A549 (cell line): ENCODE results near the gene LSM12. TPM values are rescaled to one million over a fixed set of nuclear protein-coding genes. Genes with fewer than 3 reads are reported as not detected.
A peak's percentile ranks its signal among the peaks of the same experiment; 100 is the strongest.

Source experiments
- ATAC-seq, 2 experiments: fragments of 200-7000 bp in 1 of 2; fragments of >200 bp in 1 of 2; cut with Nextera tagmentation in 1 of 2; cut with Tn5 transposase in 1 of 2; 3 replicates each; pipeline versions ENCODE4 v1.8.0 to v1.9.1; 2018 to 2020; ENCODE audit warnings: mild to moderate bottlenecking in 1 of 2, moderate library complexity in 1 of 2
- CTCF ChIA-PET: fragments of 300-600 bp; sonication (Branson Sonifier 250); formaldehyde crosslinking; extraction: SDS; loops from one replicate; lab custom pipeline; 2021; ENCODE audit warnings: antibody characterized with exemption, inconsistent platforms; lab: Yijun Ruan, JAX
- POLR2A ChIA-PET: fragments of 350-600 bp; formaldehyde crosslinking; extraction: SDS; loops from one replicate; lab custom pipeline; 2021; ENCODE audit warnings: antibody characterized with exemption, inconsistent platforms; lab: Yijun Ruan, JAX
- DNase-seq, 2 experiments: peaks; one replicate each; pipeline versions ENCODE4 v3.0.0 to v3.0.0-alpha.2; 2011 to 2016; ENCODE audit warnings: low read depth in 1 of 2, low spot score in 1 of 2
- FAIRE-seq: peaks from 2 replicates; lab custom pipeline; 2011; peaks lifted over from hg19 to GRCh38; lab: Jason Lieb, UNC
- H3K27ac ChIP-seq, 2 experiments: fragments of >200 bp; sonication (Bioruptor Twin); formaldehyde crosslinking; 3 replicates each; pipeline ENCODE4 v1.5.1; 2016 to 2017
- H3K4me1 ChIP-seq: fragments of >200 bp; sonication (Bioruptor Twin); formaldehyde crosslinking; 3 replicates; pipeline ENCODE4 v1.6.1; 2016
- H3K4me2 ChIP-seq: fragments of >200 bp; sonication (Bioruptor Twin); formaldehyde crosslinking; 3 replicates; pipeline ENCODE4 v1.6.1; 2016
- H3K4me3 ChIP-seq: fragments of >200 bp; sonication (Bioruptor Twin); formaldehyde crosslinking; 3 replicates; pipeline ENCODE4 v1.5.1; 2016
- H3K9me3 ChIP-seq: fragments of >200 bp; sonication (Bioruptor Twin); formaldehyde crosslinking; 3 replicates; pipeline ENCODE4 v1.6.1; 2016
- BHLHE40 ChIP-seq: IDR thresholded peaks from 2 replicates; pipeline ENCODE4 v1.6.1; 2012; ENCODE audit warnings: low read depth, low read length, inconsistent platforms
- CBX8 ChIP-seq: fragments of 200-600 bp; sonication (generic); IDR thresholded peaks from 2 replicates; pipeline ENCODE4 v1.6.1; 2016
- EP300 ChIP-seq, 2 experiments: fragments of >200 bp; sonication (Bioruptor Twin); formaldehyde crosslinking; IDR thresholded peaks; 2 replicates in 1 of 2; 3 replicates in 1 of 2; pipeline ENCODE4 v1.6.1; 2016 to 2017
- FOSL2 ChIP-seq, 2 experiments: fragments of 450-650 bp in 1 of 2; fragments of >200 bp in 1 of 2; sonication (Bioruptor Twin) in 1 of 2; formaldehyde crosslinking; IDR thresholded peaks; 2 replicates each; pipeline versions ENCODE4 v1.5.0 to v1.6.1; 2016 to 2020; ENCODE audit warnings: mild to moderate bottlenecking in 1 of 2, moderate library complexity in 1 of 2
- FOXS1 ChIP-seq: fragments of 250-450 bp; sonication (Bioruptor Pico); IDR thresholded peaks from 2 replicates; pipeline ENCODE4 v1.5.0; 2020; ENCODE audit warnings: mild to moderate bottlenecking, moderate library complexity
- HDAC2 ChIP-seq: fragments of 200-600 bp; sonication (generic); IDR thresholded peaks from 2 replicates; pipeline ENCODE4 v1.6.1; 2016
- HEYL ChIP-seq: fragments of 250-450 bp; sonication (Bioruptor Pico); IDR thresholded peaks from 2 replicates; pipeline ENCODE4 v1.8.0; 2021; ENCODE audit warnings: mild to moderate bottlenecking, moderate library complexity
- HOXB13 ChIP-seq: fragments of 250-450 bp; sonication (Bioruptor Pico); IDR thresholded peaks from 2 replicates; pipeline ENCODE4 v1.5.0; 2020; ENCODE audit warnings: low read depth, mild to moderate bottlenecking, moderate library complexity
- JUN ChIP-seq, 2 experiments: fragments of >200 bp; sonication (Bioruptor Twin); formaldehyde crosslinking; IDR thresholded peaks; 2 replicates in 1 of 2; 3 replicates in 1 of 2; pipeline ENCODE4 v1.6.1; 2016 to 2017
- JUNB ChIP-seq: fragments of >200 bp; sonication (Bioruptor Twin); formaldehyde crosslinking; IDR thresholded peaks from 2 replicates; pipeline ENCODE4 v1.6.1; 2016
- KDM5A ChIP-seq: fragments of 200-600 bp; sonication (generic); IDR thresholded peaks from 2 replicates; pipeline ENCODE4 v1.6.1; 2016; ENCODE audit warnings: antibody characterized with exemption, mild to moderate bottlenecking
- MAZ ChIP-seq: fragments of 150-350 bp; IDR thresholded peaks from 2 replicates; pipeline ENCODE4 v1.6.1; 2014; ENCODE audit warnings: antibody characterized with exemption, low read depth, low read length, borderline replicate concordance
- MYC ChIP-seq: IDR thresholded peaks from 2 replicates; pipeline ENCODE4 v1.6.1; 2012; ENCODE audit warnings: mild to moderate bottlenecking, inconsistent platforms, low read length, improper control_type of control experiment, borderline replicate concordance
- NPAS2 ChIP-seq: fragments of 250-450 bp; sonication (Bioruptor Pico); IDR thresholded peaks from 2 replicates; pipeline ENCODE4 v1.8.0; 2022; ENCODE audit warnings: mild to moderate bottlenecking, moderate library complexity, borderline replicate concordance
- PHF8 ChIP-seq: fragments of 200-600 bp; sonication (generic); IDR thresholded peaks from 2 replicates; pipeline ENCODE4 v1.6.1; 2016; ENCODE audit warnings: low read depth, mild to moderate bottlenecking, antibody characterized with exemption, moderate library complexity, borderline replicate concordance
- RAD21 ChIP-seq, 2 experiments: fragments of >200 bp in 1 of 2; sonication (Bioruptor Twin) in 1 of 2; formaldehyde crosslinking in 1 of 2; IDR thresholded peaks in 1 of 2; conservative IDR thresholded peaks in 1 of 2; 2 replicates in 1 of 2; 3 replicates in 1 of 2; pipeline ENCODE4 v1.6.1; 2012 to 2018; ENCODE audit warnings: inconsistent platforms in 1 of 2
- RARB ChIP-seq: fragments of 250-450 bp; sonication (Bioruptor Pico); IDR thresholded peaks from 2 replicates; pipeline ENCODE4 v1.8.0; 2021; ENCODE audit warnings: mild to moderate bottlenecking, moderate library complexity
- RCOR1 ChIP-seq: fragments of 150-350 bp; IDR thresholded peaks from 2 replicates; pipeline ENCODE4 v1.6.1; 2014; ENCODE audit warnings: antibody characterized with exemption, low read length, low read depth
- SMC3 ChIP-seq: fragments of >200 bp; sonication (Bioruptor Twin); formaldehyde crosslinking; IDR thresholded peaks from 3 replicates; pipeline ENCODE4 v1.6.1; 2018; ENCODE audit warnings: inconsistent platforms
- SREBF2 ChIP-seq: fragments of 450-650 bp; IDR thresholded peaks from 2 replicates; pipeline ENCODE4 v1.6.1; 2014; ENCODE audit warnings: mild to moderate bottlenecking, moderate library complexity
- ZNF302 ChIP-seq: fragments of 250-450 bp; sonication (Bioruptor Pico); IDR thresholded peaks from 2 replicates; pipeline ENCODE4 v1.9.0; 2021; ENCODE audit warnings: inconsistent platforms, mild to moderate bottlenecking, moderate library complexity
- WGBS: methylation state at CpG from one replicate; pipeline ENCODE4 v1.1.6; 2017; ENCODE audit errors: missing lambda C conversion rate; 5-methylcytosine and 5-hydroxymethylcytosine counted together
- polyA plus RNA-seq, 4 experiments: library from polyadenylated mRNA; depleted of rRNA in 3 of 4; stranded (reverse); fragments of >200 nt; fragmentation: RNase III in 1 of 4; extraction: RNeasy Plus Mini Kit Qiagen cat#74134 plus additional on column Dnase treatment in 1 of 4; gene quantifications; 2 replicates in 3 of 4; 3 replicates in 1 of 4; pipeline ENCODE4 v1.2.3, GENCODE V29; 2011 to 2017
- TF ChIP-seq, protein P1 (sequence below): IDR thresholded peaks from 2 replicates; pipeline ENCODE4 v1.6.1; 2012
- TF ChIP-seq, protein P2 (sequence below): fragments of >200 bp; sonication (Bioruptor Twin); formaldehyde crosslinking; IDR thresholded peaks from 3 replicates; pipeline ENCODE4 v1.6.1; 2016
- TF ChIP-seq, protein P3 (sequence below): fragments of 250-450 bp; sonication (Bioruptor Pico); IDR thresholded peaks from 2 replicates; pipeline ENCODE4 v1.5.0; 2020; ENCODE audit warnings: low read depth, mild to moderate bottlenecking, moderate library complexity
- TF ChIP-seq, protein P4 (sequence below): IDR thresholded peaks from 2 replicates; pipeline ENCODE4 v1.6.1; 2012

The LSM12 gene
- polyA plus RNA-seq, 2 of the 4 experiments (the other 2 are of a cell fraction) = 43.9 to 75.0 TPM

DNA sequence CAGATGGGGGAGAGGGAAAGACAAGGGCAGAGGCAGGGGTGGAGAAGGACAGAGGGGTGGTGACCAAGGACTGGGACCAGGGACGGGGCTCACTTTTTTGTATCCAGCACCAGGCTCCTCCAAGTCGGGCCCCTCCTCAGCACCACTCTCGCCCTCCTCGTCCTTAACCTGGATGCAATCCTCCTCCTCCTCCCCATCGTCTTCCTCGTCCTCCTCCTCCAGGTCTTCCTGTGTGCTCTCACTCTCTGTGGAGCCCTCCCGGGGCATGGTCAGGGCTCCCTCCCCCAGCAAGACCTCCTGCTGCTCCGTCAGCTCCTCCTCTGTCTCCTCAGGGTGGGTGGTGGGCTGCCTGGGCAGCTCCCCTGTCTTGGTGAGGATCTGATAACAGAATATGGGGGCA is 20.8 kb upstream of the LSM12 start:
- Histone ChIP-seq H3K9me3 (no peaks in the 10 kb centered on the region), H3K4me3 (0 out of 3 replicates have a peak overlapping the region, but pooled peaks have one; percentile 0), H3K4me2 (peak overlapping the region; percentile 72), H3K4me1 (peaks cover 32% of the 10 kb centered on the region), H3K27ac (peak overlapping the region; percentile 43 to 89)
- no peak for DNase-seq
- WGBS = 51% methylated on average over 7 of the region's 8 CpGs
- POLR2A ChIA-PET = interaction anchor here (1.2 to 2.4 kb wide), 6 partner anchors 9 to 36 kb away, joined by 4 to 10 read pairs (median 4); partner anchors contain the start of gene HDAC5
- TF ChIP-seq RARB (CRISPR knock-in tag) = no peak
- TF ChIP-seq, protein P1, sequence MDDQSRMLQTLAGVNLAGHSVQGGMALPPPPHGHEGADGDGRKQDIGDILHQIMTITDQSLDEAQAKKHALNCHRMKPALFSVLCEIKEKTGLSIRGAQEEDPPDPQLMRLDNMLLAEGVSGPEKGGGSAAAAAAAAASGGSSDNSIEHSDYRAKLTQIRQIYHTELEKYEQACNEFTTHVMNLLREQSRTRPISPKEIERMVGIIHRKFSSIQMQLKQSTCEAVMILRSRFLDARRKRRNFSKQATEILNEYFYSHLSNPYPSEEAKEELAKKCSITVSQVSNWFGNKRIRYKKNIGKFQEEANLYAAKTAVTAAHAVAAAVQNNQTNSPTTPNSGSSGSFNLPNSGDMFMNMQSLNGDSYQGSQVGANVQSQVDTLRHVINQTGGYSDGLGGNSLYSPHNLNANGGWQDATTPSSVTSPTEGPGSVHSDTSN = no peak
- no peak for TF ChIP-seq HOXB13 (CRISPR knock-in tag)
- no peak for TF ChIP-seq RCOR1
- TF ChIP-seq, protein P2, sequence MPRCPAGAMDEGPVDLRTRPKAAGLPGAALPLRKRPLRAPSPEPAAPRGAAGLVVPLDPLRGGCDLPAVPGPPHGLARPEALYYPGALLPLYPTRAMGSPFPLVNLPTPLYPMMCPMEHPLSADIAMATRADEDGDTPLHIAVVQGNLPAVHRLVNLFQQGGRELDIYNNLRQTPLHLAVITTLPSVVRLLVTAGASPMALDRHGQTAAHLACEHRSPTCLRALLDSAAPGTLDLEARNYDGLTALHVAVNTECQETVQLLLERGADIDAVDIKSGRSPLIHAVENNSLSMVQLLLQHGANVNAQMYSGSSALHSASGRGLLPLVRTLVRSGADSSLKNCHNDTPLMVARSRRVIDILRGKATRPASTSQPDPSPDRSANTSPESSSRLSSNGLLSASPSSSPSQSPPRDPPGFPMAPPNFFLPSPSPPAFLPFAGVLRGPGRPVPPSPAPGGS = no peak
- no peak for FAIRE-seq
- ATAC-seq = no peak
- CTCF ChIA-PET = interaction anchor here (0.7 to 39.6 kb wide), 10 partner anchors 15 to 209 kb away, joined by 3 to 1202 read pairs (median 4); partner anchors contain the start of genes G6PC3, HDAC5 and LSM12

DNA sequence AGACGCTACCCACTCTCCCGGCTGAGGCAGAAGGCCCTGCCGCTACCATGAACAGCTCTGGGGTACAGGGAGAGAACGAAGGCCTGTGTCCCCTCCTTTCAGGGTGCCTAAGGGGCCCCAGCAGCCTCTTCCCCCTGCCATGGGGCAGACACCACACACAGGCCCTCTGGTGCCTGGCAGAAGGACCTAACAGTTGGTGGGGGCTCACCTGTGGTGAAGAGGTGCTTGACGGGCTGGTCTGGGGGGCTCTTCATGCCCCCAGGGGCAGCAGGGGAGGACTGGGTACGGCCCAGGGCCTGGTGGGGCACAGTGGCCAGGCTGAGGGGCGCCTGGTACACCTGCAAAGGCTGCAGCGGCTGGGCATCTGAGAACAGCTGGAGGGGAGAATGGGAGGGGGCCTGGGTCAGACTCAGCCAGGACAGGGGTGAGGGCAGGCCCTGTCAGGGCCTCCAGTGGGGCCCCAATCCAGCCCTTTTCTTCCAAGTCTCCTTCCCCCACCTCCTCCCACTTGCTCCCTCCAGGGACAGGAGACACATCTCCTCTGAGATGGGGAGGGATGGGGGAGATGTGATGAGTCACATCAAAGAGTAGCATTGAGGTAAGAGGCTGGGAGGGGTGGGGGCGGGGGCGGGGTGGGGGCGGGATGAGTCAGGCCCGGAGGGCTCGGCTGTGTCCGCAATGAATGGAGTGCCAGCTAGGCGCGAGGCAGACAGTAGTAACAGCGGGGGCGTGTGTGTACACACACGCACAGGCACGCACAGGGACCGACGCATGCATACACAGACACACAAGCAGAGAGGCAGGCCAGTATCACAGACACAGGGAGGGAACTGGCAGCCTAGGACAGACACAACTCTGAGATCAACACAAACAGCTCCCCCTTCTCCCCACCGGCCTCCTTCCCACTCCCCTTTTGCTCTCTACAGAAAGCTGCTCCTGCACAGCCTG is 20.2 kb upstream of the LSM12 start:
- CTCF ChIA-PET = interaction anchor here (0.6 to 39.6 kb wide), 12 partner anchors 9 to 265 kb away, joined by 3 to 1202 read pairs (median 4); partner anchors contain the start of genes ASB16, G6PC3 and HDAC5
- POLR2A ChIA-PET = interaction anchor here (1.2 to 2.4 kb wide), 5 partner anchors 8 to 37 kb away, joined by 4 to 10 read pairs (median 4); partner anchors contain the start of gene HDAC5
- peak overlapping the region; percentile 84 to 89 for H3K27ac ChIP-seq
- peak overlapping the region; percentile 0; the same call in 1 of the 3 replicates for H3K4me3 ChIP-seq
- FAIRE-seq (no peak), ATAC-seq (peak; percentile 65 to 76), DNase-seq (peak; percentile 87 to 96)
- 24% methylated on average over 17 of the region's 23 CpGs for WGBS
- H3K4me1 ChIP-seq = peaks cover 32% of the 10 kb centered on the region
- peak overlapping the region; percentile 72 for H3K4me2 ChIP-seq
- no peaks in the 10 kb centered on the region for H3K9me3 ChIP-seq
- peak; percentile 77 for TF ChIP-seq FOSL2 (IDR thresholded peaks at IDR 0.05)
- TF ChIP-seq FOSL2 (CRISPR knock-in tag; IDR thresholded peaks at IDR 0.05) = peak; percentile 73
- no peak for TF ChIP-seq HDAC2
- TF ChIP-seq HEYL (CRISPR knock-in tag) = no peak
- peak; percentile 71; the same call in 1 of the 2 replicates for TF ChIP-seq BHLHE40
- TF ChIP-seq, protein P3, sequence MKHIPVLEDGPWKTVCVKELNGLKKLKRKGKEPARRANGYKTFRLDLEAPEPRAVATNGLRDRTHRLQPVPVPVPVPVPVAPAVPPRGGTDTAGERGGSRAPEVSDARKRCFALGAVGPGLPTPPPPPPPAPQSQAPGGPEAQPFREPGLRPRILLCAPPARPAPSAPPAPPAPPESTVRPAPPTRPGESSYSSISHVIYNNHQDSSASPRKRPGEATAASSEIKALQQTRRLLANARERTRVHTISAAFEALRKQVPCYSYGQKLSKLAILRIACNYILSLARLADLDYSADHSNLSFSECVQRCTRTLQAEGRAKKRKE (CRISPR knock-in tag) = no peak
- TF ChIP-seq SMC3 = peak; percentile 32; the same call in 1 of the 3 replicates
- TF ChIP-seq CBX8 = no peak
- TF ChIP-seq PHF8 = no peak
- TF ChIP-seq MYC = 0 out of 2 replicates have a peak, but pooled peaks have one; percentile 64
- no peak for TF ChIP-seq ZNF302 (CRISPR knock-in tag)
- no peak for TF ChIP-seq SREBF2
- no peak for TF ChIP-seq FOXS1 (CRISPR knock-in tag)
- no peak for TF ChIP-seq KDM5A
- peak in 1 of 2 experiments; percentile 42; a peak in 1 of 5 replicates for TF ChIP-seq EP300 (IDR thresholded peaks at IDR 0.05)
- TF ChIP-seq, protein P1 = no peak
- peak in 1 of 2 experiments; percentile 49; a peak in 3 of 5 replicates for TF ChIP-seq RAD21 (conservative IDR thresholded peaks at IDR 0.05 in 1 of 2, IDR thresholded peaks at IDR 0.05 in 1 of 2)
- TF ChIP-seq JUN (IDR thresholded peaks at IDR 0.05) = peak; percentile 11 to 74; a peak in 3 of 5 replicates
- TF ChIP-seq NPAS2 (CRISPR knock-in tag) = no peak
- 0 out of 2 replicates have a peak, but pooled peaks have one; percentile 43 for TF ChIP-seq MAZ
- TF ChIP-seq, protein P4, sequence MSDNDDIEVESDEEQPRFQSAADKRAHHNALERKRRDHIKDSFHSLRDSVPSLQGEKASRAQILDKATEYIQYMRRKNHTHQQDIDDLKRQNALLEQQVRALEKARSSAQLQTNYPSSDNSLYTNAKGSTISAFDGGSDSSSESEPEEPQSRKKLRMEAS = peak; percentile 61; the same call in 1 of the 2 replicates
- TF ChIP-seq RCOR1 = no peak
- peak; percentile 50 for TF ChIP-seq JUNB
